ENCODE results near the gene F10. TPM values are rescaled to one million over a fixed set of nuclear protein-coding genes. Genes with fewer than 3 reads are reported as not detected.

Gene F10
- total and polyA plus RNA-seq, 3 donors from 2014 or later = 19.9 to 33.7 (median 31.9) TPM

DNA sequence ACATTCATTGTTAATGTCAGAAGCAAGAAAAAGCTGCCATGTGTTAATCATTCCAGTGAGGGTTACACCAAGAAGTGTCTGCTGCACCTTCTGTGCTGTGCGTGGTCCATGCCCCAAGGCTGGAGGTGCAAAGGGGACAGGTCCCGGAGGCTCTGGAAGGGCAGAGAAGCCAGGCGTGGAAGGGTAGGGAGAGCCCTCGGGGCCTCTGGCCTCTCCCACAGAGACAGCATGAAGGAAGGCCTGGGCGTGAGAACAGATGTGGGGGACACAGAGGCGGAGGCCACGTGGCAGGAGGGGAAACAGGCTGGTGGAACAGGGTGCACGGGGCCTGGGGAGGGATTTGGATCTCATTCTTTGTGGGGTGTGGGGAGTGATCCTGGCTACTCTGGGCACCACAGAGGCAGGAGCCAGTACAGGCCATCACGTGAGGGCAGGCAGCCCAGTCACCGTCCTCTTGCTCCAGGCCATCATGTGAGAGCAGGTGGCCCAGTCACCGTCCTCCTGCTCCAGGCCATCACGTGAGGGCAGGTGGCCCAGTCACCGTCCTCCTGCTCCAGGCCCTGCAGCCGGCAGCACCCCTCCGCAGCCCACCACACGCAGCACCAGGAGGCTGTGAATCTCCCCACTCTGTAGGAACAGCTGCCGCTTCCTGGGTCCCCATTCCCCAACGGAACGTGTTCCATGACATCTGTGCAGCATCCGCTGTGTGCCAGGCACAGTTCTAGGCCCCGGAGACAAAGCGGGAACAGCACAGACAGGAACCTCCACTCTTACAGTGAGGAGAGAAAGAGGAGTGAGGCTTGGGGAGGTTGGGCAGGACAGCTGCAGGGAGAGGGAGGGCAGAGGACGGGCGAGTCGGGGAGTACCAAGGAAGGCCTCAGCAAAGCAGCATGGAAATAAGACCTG is 27.2 kb upstream of the F10 start:
- no peak for DNase-seq
- WGBS, 2 donors = 77 to 84% methylated on average over 17 to 25 of the region's 25 CpGs
- H3K4me1 ChIP-seq = no peaks in the 10 kb centered on the region
- no peaks in the 10 kb centered on the region for H3K36me3 ChIP-seq (ENCODE audit: low read depth, missing control alignments)
- TF ChIP-seq POLR2A (IDR thresholded peaks at IDR 0.05) = no peak
- TF ChIP-seq, protein P1, sequence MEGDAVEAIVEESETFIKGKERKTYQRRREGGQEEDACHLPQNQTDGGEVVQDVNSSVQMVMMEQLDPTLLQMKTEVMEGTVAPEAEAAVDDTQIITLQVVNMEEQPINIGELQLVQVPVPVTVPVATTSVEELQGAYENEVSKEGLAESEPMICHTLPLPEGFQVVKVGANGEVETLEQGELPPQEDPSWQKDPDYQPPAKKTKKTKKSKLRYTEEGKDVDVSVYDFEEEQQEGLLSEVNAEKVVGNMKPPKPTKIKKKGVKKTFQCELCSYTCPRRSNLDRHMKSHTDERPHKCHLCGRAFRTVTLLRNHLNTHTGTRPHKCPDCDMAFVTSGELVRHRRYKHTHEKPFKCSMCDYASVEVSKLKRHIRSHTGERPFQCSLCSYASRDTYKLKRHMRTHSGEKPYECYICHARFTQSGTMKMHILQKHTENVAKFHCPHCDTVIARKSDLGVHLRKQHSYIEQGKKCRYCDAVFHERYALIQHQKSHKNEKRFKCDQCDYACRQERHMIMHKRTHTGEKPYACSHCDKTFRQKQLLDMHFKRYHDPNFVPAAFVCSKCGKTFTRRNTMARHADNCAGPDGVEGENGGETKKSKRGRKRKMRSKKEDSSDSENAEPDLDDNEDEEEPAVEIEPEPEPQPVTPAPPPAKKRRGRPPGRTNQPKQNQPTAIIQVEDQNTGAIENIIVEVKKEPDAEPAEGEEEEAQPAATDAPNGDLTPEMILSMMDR (IDR thresholded peaks at IDR 0.05) = no peak
- H3K27ac ChIP-seq = no peak overlapping the region
- H3K9me3 ChIP-seq = no peaks in the 10 kb centered on the region
- peak overlapping the region in 1 of 2 donors; percentile 44 for H3K4me3 ChIP-seq
- intact Hi-C loops (cut with DNase I; ENCODE audit: low total_unique reads) = no loop called here
- no peaks in the 10 kb centered on the region for H3K27me3 ChIP-seq

DNA sequence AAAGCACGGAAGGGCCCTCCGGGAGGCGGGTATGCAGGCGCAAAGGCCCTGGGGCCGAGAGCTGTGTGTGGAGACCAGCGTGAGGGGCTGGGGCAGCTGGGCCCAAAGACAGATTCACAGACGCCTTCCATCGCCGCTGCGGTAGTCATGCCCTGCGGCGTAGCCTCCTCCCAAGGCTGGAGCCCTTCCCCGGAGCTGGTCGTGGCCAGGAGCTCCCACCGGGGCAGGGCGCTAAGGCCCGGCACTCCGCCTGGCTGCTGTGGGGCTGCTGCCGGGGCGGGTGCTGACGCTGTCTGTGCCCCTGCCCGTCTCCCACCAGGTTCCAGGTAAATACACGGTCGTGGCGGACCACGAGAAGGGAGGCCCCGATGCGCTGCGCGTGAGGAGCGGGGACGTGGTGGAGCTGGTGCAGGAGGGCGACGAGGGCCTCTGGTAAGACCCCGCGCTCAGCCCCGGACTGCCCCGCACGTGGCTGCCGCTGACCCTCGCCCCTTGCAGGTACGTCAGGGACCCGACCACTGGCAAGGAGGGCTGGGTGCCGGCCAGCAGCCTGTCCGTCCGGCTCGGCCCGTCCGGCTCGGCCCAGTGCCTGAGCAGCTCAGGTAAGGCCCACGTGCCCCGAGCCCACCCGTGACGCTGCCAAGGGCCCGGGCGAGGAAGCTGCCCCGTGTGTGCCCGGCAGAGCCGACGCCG is 26.4 kb upstream of the F10 start:
- Histone ChIP-seq H3K4me3 (peak overlapping the region; percentile 29 to 44), H3K27me3 (no peaks in the 10 kb centered on the region), H3K9me3 (no peaks in the 10 kb centered on the region), H3K27ac (no peak overlapping the region), H3K4me1 (no peaks in the 10 kb centered on the region), H3K36me3 (ENCODE audit: low read depth, missing control alignments) (no peaks in the 10 kb centered on the region)
- TF ChIP-seq POLR2A (IDR thresholded peaks at IDR 0.05) = no peak
- TF ChIP-seq, protein P1 (IDR thresholded peaks at IDR 0.05) = no peak
- intact Hi-C loops (cut with DNase I; ENCODE audit: low total_unique reads) = no loop called here
- 75 to 82% methylated on average over 18 to 59 of the region's 61 CpGs for WGBS, 2 donors
- DNase-seq = no peak

DNA sequence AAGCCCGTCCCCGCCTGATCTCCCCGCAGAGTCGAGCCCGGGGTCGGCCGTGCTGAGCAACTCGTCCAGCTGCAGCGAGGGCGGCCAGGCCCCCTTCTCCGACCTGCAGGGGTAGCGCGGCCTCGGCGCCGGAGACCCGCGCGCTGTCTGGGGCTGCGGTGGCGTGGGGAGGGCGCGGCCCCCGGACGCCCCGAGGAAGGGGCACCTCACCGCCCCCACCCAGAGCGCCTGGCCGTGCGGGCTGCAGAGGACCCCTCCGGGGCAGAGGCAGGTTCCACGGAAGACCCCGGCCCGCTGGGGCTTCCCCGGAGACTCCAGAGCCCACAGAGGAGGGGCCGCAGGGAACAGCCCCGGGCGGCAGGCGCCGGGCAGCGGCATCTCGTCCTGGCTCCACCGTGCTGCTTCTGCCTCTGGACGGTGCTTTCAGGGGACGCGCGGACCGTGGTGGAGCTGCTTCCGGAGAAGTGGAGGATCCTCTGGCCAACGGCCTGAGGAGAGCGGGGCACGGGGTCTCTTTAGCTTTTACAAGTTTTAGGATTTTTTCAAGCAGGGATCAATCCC is 25.8 kb upstream of the F10 start:
- H3K27me3 ChIP-seq = no peaks in the 10 kb centered on the region
- TF ChIP-seq, protein P1 (IDR thresholded peaks at IDR 0.05) = no peak
- no peak for TF ChIP-seq POLR2A (IDR thresholded peaks at IDR 0.05)
- no peak overlapping the region for H3K27ac ChIP-seq
- H3K4me1 ChIP-seq = no peaks in the 10 kb centered on the region
- no peaks in the 10 kb centered on the region for H3K9me3 ChIP-seq
- WGBS, 2 donors = 64 to 80% methylated on average over 11 to 52 of the region's 52 CpGs
- no peak for DNase-seq
- intact Hi-C loops (cut with DNase I; ENCODE audit: low total_unique reads) = no loop called here
- H3K4me3 ChIP-seq = peak overlapping the region; percentile 29 to 44
- H3K36me3 ChIP-seq (ENCODE audit: low read depth, missing control alignments) = no peaks in the 10 kb centered on the region

DNA sequence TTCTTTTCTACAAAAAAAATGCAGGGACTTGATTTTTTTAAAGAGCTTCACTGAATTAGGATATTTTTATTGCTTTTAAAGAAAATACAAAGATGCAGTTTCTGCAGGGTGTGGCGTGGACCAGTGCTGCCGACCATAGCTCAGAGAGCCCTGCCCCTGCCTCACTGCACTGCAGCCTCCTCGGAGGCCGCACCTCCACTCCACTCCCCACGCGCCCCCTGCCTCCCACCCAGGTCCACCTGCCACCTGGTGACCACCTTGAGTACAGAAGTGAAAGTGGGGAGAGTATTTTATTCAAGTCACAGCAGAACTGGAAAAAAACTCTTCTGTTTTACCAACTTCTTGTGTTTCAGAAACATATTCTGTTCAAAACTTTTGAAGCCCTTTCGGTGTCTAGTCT is 24.9 kb upstream of the F10 start:
- intact Hi-C loops (cut with DNase I; ENCODE audit: low total_unique reads) = no loop called here
- 73 to 79% methylated on average over 7 of the region's 7 CpGs for WGBS, 2 donors
- no peaks in the 10 kb centered on the region for H3K27me3 ChIP-seq

More for the DNA sequence above, 24.9 kb upstream of the F10 start:
- TF ChIP-seq, protein P1 (IDR thresholded peaks at IDR 0.05) = no peak
- Histone ChIP-seq H3K4me1 (no peaks in the 10 kb centered on the region), H3K36me3 (ENCODE audit: low read depth, missing control alignments) (no peaks in the 10 kb centered on the region), H3K9me3 (no peaks in the 10 kb centered on the region), H3K4me3 (no peak overlapping the region), H3K27ac (no peak overlapping the region)
- no peak for DNase-seq
